Measurements from ENCODE around the gene PLEKHA5.
"Not testable (repeated sequence)": the region's sequence is repeated elsewhere in the genome, so short reads cannot be mapped to it uniquely, and the experiment has no call there.

The PLEKHA5 gene

DNA sequence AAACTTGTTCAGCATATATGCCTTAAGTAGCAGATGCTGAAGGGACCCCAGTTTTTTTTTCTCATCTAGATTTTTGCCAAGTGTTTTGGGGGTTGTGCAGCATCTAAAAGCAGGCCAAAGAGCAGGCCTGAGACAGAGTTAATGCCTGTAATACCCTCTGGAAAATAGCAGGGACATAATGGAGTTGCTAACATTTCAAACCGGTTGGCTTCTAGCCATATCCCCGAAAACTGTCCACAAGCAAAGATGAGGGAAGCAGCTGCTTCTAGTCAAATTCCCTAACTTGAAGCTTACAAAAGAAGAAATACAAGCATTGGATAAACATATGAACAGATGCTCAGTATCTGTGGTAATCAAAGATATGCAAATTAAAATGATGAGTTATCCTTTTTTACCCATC is 257.6 kb downstream of the PLEKHA5 start:
- Histone ChIP-seq H3K36me3 (ENCODE audit: control insufficient read depth, low read length) (no peaks in the 10 kb centered on the region), H3K79me2 (ENCODE audit: control insufficient read depth, low read length) (no peaks in the 10 kb centered on the region), H3K9me3 (ENCODE audit: control insufficient read depth, insufficient read depth, low read length) (no peaks in the 10 kb centered on the region), H3K4me1 (ENCODE audit: control insufficient read depth, low read length) (no peaks in the 10 kb centered on the region), H4K20me1 (ENCODE audit: control insufficient read depth, insufficient read depth, low read depth, low read length) (no peaks in the 10 kb centered on the region), H3K4me3 (ENCODE audit: low read length) (no peak overlapping the region), H3K9me2 (replicated peaks; ENCODE audit: control insufficient read depth, low read length) (no peaks in the 10 kb centered on the region), H3F3A (ENCODE audit: control insufficient read depth, insufficient read depth) (no peaks in the 10 kb centered on the region), H3K27ac (ENCODE audit: low read depth, low read length) (no peak overlapping the region), H3K4me2 (ENCODE audit: low read length) (no peak overlapping the region), H3K27me3 (ENCODE audit: control insufficient read depth, low read length) (no peaks in the 10 kb centered on the region)
- TF ChIP-seq, protein P1, sequence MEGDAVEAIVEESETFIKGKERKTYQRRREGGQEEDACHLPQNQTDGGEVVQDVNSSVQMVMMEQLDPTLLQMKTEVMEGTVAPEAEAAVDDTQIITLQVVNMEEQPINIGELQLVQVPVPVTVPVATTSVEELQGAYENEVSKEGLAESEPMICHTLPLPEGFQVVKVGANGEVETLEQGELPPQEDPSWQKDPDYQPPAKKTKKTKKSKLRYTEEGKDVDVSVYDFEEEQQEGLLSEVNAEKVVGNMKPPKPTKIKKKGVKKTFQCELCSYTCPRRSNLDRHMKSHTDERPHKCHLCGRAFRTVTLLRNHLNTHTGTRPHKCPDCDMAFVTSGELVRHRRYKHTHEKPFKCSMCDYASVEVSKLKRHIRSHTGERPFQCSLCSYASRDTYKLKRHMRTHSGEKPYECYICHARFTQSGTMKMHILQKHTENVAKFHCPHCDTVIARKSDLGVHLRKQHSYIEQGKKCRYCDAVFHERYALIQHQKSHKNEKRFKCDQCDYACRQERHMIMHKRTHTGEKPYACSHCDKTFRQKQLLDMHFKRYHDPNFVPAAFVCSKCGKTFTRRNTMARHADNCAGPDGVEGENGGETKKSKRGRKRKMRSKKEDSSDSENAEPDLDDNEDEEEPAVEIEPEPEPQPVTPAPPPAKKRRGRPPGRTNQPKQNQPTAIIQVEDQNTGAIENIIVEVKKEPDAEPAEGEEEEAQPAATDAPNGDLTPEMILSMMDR (IDR thresholded peaks at IDR 0.05; ENCODE audit: low read depth, low read length, poor library complexity, severe bottlenecking) = no peak
- no peak for TF ChIP-seq EZH2phosphoT487 (IDR thresholded peaks at IDR 0.05; ENCODE audit: borderline replicate concordance, low read length)

GRCh38 chr12:19388131-19388549 is 258.6 kb downstream of the PLEKHA5 start:
- Histone ChIP-seq H3K4me2 (ENCODE audit: low read length) (no peak overlapping the region), H3K27me3 (ENCODE audit: control insufficient read depth, low read length) (no peaks in the 10 kb centered on the region), H3K4me1 (ENCODE audit: control insufficient read depth, low read length) (no peaks in the 10 kb centered on the region), H3K4me3 (ENCODE audit: low read length) (no peak overlapping the region), H3K9me2 (replicated peaks; ENCODE audit: control insufficient read depth, low read length) (no peaks in the 10 kb centered on the region), H3K79me2 (ENCODE audit: control insufficient read depth, low read length) (no peaks in the 10 kb centered on the region), H4K20me1 (ENCODE audit: control insufficient read depth, insufficient read depth, low read depth, low read length) (no peaks in the 10 kb centered on the region), H3K27ac (ENCODE audit: low read depth, low read length) (no peak overlapping the region), H3K9me3 (ENCODE audit: control insufficient read depth, insufficient read depth, low read length) (no peaks in the 10 kb centered on the region), H3K36me3 (ENCODE audit: control insufficient read depth, low read length) (no peaks in the 10 kb centered on the region), H3F3A (ENCODE audit: control insufficient read depth, insufficient read depth) (no peaks in the 10 kb centered on the region)
- TF ChIP-seq, protein P1 (IDR thresholded peaks at IDR 0.05; ENCODE audit: low read depth, low read length, poor library complexity, severe bottlenecking) = no peak
- TF ChIP-seq EZH2phosphoT487 (IDR thresholded peaks at IDR 0.05; ENCODE audit: borderline replicate concordance, low read length) = no peak

- Histone ChIP-seq H3F3A (ENCODE audit: control insufficient read depth, insufficient read depth) (no peaks in the 10 kb centered on the region), H3K4me1 (ENCODE audit: control insufficient read depth, low read length) (no peaks in the 10 kb centered on the region), H3K27me3 (ENCODE audit: control insufficient read depth, low read length) (no peaks in the 10 kb centered on the region), H4K20me1 (ENCODE audit: control insufficient read depth, insufficient read depth, low read depth, low read length) (no peaks in the 10 kb centered on the region), H3K9me2 (replicated peaks; ENCODE audit: control insufficient read depth, low read length) (no peaks in the 10 kb centered on the region), H3K4me2 (ENCODE audit: low read length) (no peak overlapping the region), H3K79me2 (ENCODE audit: control insufficient read depth, low read length) (no peaks in the 10 kb centered on the region), H3K27ac (ENCODE audit: low read depth, low read length) (no peak overlapping the region), H3K4me3 (ENCODE audit: low read length) (no peak overlapping the region), H3K36me3 (ENCODE audit: control insufficient read depth, low read length) (no peaks in the 10 kb centered on the region), H3K9me3 (ENCODE audit: control insufficient read depth, insufficient read depth, low read length) (no peaks in the 10 kb centered on the region)
- TF ChIP-seq, protein P1 (IDR thresholded peaks at IDR 0.05; ENCODE audit: low read depth, low read length, poor library complexity, severe bottlenecking) = no peak
- no peak for TF ChIP-seq EZH2phosphoT487 (IDR thresholded peaks at IDR 0.05; ENCODE audit: borderline replicate concordance, low read length)
Measured at GRCh38 chr12:19390051-19390598, 260.6 kb downstream of the PLEKHA5 start.

DNA sequence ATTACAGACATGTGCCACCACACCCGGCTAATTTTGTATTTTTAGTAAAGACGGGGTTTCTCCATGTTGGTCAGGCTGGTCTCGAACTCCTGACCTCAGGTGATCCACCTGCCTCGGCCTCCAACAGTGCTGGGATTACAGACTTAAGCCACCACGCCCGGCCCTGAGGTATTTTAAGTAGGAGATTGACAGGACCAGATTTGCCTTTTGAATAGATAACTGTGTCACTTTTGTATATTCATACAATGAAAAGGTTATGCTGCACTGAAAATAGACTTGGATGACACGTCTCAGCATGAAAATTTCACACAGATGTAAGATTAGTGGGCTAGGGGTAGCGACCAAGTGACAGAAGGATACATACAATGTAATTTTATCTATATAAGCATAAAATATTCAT is 263.1 kb downstream of the PLEKHA5 start:
- not testable (repeated sequence) for H3K27ac ChIP-seq (ENCODE audit: low read depth, low read length); H3K36me3 ChIP-seq (ENCODE audit: control insufficient read depth, low read length); H3K9me3 ChIP-seq (ENCODE audit: control insufficient read depth, insufficient read depth, low read length); H3K27me3 ChIP-seq (ENCODE audit: control insufficient read depth, low read length); H3K4me3 ChIP-seq (ENCODE audit: low read length); H3K79me2 ChIP-seq (ENCODE audit: control insufficient read depth, low read length); H3K4me2 ChIP-seq (ENCODE audit: low read length); H3K4me1 ChIP-seq (ENCODE audit: control insufficient read depth, low read length); H3F3A ChIP-seq (ENCODE audit: control insufficient read depth, insufficient read depth); H4K20me1 ChIP-seq (ENCODE audit: control insufficient read depth, insufficient read depth, low read depth, low read length); H3K9me2 ChIP-seq (replicated peaks; ENCODE audit: control insufficient read depth, low read length)
